ENCODE results near the gene RCSD1.
"Not testable (repeated sequence)": the region's sequence is repeated elsewhere in the genome, so short reads cannot be mapped to it uniquely, and the experiment has no call there.

RCSD1 gene

GRCh38 chr1:167629681-167630567 is at the start of gene RCSD1:
Gene RCSD1, plus strand, starts transcription at chr1:167630232. Its CDS starts 192 bp downstream, at chr1:167630424.
- peak; percentile 76 for DNase-seq (ENCODE audit: low spot score)

DNA sequence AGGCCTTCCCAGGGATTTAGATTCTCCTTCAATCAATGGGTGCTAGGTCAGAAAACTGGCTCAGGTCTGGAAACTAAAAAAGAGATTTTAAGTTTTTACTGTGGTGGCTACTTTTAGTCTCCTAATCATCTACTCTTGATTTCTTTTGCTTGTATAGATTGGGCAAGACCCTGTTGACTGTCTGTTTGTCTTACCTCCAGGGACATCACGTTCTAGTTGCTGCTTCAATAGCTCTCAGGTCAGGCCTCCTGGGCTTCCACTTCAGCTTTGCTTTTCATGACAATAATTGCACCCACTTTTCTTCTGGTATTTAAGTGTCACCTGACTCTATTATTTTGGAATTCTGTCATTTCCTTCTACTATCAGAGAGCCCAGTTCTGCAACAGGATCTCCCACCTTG is 48.0 kb upstream of the RCSD1 start:
- no peak for DNase-seq (ENCODE audit: low spot score)

- DNase-seq (ENCODE audit: low spot score), result no peak
These were observed 47.3 kb upstream of the RCSD1 start for GRCh38 chr1:167582722-167583121.

GRCh38 chr1:167584581-167584980 is 45.5 kb upstream of the RCSD1 start:
- DNase-seq (ENCODE audit: low spot score), result no peak

GRCh38 chr1:167587342-167587741 is 42.7 kb upstream of the RCSD1 start:
- DNase-seq (ENCODE audit: low spot score), result no peak

DNA sequence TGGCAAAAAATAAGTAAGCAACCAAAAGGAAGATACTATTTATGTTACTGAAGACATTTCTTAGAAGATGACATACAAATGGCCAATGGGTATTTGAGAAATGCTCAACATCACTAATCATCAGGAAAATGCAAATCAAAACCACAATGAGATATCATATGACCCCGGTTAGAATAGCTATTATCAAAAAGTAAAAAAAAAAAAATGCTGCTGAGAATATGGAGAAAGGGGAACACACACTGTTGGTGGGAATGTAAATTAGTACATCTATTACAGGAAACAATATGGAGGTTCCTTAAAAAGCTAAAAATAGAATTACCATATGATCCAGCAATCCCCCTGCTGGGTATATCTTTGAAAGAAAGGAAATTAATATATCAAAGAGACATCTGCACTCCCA is 42.2 kb upstream of the RCSD1 start:
- no peak for DNase-seq (ENCODE audit: low spot score)

DNA sequence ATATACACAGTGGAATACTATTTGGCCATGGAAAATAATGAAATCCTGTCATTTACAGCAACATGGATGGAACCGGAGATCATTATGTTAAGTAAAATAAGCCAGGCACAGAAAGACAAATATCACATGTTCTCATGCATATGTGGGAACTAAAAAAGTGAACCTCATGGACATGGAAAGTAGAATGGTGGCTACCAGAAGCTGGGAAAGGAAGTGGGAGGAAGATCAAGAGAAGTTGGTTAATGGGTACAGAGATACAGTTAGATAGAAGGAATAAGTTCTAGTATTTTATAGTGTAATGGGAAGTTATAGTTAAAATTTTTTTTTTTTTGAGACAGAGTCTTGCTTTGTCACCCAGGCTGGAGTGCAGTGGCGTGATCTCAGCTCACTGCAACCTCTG is 41.7 kb upstream of the RCSD1 start:
- DNase-seq (ENCODE audit: low spot score), result no peak

GRCh38 chr1:167592475-167592874 is 37.6 kb upstream of the RCSD1 start:
- no peak for DNase-seq (ENCODE audit: low spot score)

DNA sequence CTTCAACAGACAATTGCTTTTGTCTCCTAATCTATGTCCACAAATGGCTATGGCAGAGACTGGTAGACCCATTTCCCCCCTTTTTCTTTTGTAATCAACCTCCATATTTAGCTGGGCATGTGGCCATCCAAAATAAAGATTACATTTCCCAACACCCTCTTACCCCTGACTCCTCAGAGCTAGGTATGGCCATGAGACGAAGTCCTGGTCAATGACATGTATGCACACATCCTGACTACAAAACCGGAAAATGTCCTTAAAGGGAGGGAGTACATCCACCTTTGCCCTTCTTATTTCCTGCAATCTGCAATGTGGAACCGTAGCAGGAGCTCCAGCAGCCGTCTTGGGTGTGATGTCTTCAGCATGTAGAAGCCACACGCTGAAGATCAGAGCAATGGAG is 36.2 kb upstream of the RCSD1 start:
- no peak for DNase-seq (ENCODE audit: low spot score)

- DNase-seq (ENCODE audit: low spot score), result no peak
These were observed 35.2 kb upstream of the RCSD1 start for GRCh38 chr1:167594822-167595221.

DNA sequence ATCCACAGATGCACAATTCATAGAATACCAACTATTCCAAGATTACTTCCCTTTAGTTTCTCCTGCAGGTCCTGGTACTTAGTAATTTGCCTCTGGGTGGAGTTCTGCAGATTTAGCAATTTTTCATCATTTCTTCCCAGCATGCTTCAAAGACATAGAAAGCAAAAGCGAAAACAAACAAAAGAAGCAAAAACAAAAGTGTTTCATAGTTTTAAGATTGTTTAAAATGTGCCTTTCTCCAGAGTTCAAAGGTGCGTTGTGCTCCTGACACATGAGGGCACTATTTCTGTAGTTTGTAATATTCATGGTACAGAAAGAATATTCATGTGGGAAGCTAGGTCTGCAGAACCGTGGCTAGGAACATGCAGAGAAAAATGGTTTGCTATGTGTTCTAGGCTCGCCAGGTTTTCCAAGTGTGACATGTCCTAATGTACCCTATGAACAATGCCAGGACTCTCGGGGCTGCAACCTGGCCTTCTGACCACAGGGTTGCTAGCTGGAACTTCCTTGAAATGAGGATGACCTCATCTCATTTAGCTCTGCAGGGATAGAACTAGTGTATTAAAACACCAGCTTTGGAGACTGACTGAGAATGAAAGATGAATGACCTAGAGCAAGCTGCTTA is 30.0 kb upstream of the RCSD1 start:
- DNase-seq (ENCODE audit: low spot score), result peak; percentile 63

DNA sequence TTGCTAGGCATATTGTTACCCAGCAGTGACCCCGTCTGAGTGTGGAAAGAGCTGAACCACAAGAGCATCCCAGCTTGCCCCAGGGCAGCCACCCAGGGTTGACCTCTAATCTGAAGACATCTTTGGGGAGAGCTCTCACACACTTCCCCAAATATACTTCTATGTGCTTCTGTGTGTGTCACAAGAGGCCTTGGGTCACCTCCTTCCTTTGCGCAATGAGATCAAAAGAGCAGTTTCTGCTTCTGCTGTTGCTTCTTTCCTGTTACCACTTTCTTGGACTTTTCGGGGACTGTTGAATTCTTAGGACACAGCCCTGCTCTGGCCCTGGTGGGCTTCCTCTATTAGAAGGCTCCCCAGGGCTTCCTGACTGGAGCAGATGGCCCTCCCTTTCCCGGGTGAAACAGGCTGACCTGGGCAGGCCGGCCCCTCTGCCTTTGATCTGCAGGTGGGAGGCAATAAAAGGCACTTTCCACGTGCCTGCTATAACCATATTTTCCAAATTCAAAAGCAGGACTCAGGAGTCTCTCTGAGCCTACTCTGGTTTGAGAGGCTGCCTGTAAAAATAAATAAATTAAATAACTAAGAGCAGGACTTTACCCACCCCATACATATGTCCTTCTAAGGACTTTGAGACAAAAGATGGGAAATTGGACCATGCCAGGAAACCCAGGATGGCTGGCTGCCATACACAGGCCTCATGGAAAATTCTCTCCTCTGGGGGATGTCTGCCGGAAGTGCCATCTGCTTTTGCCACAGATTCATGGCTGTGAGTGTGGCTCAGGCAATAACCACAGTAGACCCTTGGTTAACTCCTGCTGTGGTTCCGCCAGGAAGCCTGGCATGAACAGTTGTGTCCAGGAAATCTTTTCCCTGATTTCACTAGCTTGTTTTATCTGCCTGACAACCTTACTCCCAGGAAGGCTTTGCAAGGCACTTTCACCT is 28.3 kb upstream of the RCSD1 start:
- DNase-seq (ENCODE audit: low spot score), result no peak

DNA sequence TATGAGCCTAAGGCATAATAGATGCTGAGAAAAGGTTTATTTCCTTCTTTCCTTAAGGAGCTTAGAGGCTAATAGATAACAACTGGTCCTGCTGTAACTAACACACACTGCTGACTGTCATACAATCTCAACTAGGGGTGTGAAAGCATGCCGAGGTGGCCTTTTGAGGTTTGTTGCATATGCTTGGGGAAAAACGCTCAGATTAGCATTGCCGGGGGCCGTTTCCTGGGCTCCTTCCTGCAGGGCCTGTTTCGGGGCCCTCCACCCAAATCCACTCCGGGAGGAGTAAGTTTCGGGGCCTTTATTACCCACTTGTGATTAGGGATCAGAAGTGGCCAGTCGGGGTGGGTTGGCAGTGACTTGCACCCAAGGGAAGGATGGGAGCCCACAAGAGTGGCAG is 27.2 kb upstream of the RCSD1 start:
- no peak for DNase-seq (ENCODE audit: low spot score)

GRCh38 chr1:167605576-167605975 is 24.5 kb upstream of the RCSD1 start:
- no peak for DNase-seq (ENCODE audit: low spot score)

DNA sequence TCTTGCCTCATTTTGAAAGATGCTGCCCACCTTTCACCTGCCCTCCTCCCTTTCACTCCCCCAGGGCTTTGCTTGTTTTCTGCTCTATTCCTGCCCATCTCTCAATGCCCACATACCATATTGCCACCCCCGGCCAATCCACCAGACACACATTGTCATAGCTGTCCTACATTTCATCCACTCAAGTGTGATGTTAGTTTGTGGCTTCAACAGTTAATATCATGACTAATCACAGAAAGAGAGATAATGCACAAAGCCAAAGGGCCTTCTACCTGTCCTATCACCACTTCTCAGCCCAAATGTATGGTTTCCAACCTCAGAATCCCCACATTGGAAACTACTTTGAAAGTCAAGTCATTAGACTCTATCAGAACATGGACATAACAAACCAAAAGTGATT is 18.0 kb upstream of the RCSD1 start:
- DNase-seq (ENCODE audit: low spot score), result no peak

DNA sequence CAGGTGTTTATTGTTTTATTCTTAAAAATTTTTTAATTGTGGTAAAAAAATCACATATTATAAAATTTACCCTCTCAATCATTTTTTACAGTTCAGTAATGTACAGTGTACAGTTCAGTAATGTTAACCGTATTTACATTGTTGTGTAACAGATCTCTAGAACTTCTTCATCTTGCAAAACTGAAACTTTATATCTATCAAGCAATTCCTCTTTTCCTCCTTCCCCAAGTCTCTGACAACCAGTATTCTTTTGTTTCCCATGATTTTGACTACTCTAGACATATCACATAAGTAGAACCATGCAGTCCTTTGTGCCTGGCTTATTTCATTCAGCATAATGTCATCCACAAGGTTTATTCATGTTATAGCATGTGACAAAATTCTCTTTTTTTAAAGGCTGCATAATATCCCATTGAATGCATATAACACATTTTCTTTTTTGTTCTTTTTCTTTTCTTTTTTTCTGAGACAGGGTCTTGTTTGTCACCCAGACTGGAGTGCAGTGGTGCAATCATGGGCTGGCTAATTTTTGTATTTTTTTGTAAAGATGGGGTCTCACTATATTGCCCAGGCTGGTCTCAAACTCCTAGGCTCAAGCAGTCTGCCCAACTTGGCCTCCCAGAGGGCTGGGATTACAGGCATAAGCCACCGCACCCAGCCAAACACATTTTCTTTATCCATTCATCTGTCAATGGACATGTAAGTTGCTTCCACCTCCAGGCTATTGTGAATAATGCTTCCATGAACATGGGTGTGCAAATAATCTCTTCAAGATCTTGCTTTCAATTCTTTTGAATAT is 17.2 kb upstream of the RCSD1 start:
- DNase-seq (ENCODE audit: low spot score), result no peak

GRCh38 chr1:167613984-167614383 is 16.0 kb upstream of the RCSD1 start:
- not testable (repeated sequence) for DNase-seq (ENCODE audit: low spot score)

DNA sequence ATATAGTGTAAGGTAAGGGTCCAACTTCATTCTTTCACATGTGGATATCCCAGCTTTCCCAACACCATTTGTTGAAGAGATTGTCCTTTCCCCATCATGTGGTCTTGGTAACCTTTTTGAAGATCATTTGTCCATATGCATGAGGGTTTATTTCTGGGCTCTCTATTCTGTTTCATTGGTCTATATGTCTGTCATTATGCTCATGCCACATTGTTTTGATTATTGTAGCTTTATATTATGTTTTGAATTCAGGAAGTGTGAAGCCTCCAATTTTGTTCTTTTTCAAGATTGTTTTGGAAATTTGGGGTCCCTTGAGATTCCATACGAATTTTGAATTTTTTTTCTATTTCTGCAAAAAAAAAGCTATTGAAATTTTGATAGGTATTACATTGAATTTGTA is 15.2 kb upstream of the RCSD1 start:
- no peak for DNase-seq (ENCODE audit: low spot score)

- DNase-seq (ENCODE audit: low spot score), result no peak
These were observed 13.5 kb upstream of the RCSD1 start for GRCh38 chr1:167616521-167616920.

GRCh38 chr1:167617153-167618147 is 12.6 kb upstream of the RCSD1 start:
- DNase-seq (ENCODE audit: low spot score), result peak; percentile 65
